NCI-H1048 (cell line): ENCODE measurements around the gene BCAT1.
"Not testable (repeated sequence)": the region's sequence is repeated elsewhere in the genome, so short reads cannot be mapped to it uniquely, and the experiment has no call there.

Source experiments
- DNase-seq: peaks from one replicate; lab custom pipeline; 2025; lab: John Stamatoyannopoulos, UW

Gene BCAT1

DNA sequence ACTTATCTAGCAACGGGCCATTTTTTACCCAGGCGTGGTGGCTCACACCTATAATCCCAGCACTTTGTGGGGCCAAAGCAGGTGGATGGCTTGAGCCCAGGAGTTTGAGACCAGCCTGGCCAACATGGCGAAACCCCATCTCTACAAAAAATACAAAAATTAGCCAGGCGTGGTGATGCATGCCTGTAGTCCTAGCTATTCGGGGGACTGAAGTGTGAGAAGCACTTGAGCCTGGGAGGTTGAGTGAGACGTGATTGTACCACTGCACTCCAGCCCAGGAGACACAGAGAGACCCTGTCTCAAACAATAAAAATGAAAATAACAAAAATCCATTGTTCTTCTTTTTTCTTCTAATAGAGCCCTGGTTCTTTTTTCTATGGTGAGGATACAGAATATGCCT lies 7.5 kb upstream of the BCAT1 start:
- DNase-seq: not testable (repeated sequence)

DNA sequence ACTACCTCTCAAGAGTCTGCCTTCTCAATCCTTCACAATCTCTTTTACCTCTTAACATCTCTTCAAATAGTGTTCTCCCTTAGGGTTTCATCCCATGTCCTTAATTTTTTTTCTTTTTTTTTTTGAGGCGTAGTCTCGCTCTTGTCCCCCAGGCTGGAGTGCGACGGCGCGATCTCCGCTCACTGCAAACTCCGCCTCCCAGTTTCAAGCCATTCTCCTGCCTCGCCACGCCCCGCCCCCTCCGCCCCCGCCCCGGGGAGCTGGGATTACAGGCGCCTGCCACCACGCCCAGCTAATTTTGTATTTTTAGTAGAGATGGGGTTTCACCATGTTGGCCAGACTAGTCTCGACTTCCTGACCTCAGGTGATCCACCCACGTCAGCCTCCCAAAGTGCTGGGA lies 7.0 kb upstream of the BCAT1 start:
- DNase-seq: no peak

DNA sequence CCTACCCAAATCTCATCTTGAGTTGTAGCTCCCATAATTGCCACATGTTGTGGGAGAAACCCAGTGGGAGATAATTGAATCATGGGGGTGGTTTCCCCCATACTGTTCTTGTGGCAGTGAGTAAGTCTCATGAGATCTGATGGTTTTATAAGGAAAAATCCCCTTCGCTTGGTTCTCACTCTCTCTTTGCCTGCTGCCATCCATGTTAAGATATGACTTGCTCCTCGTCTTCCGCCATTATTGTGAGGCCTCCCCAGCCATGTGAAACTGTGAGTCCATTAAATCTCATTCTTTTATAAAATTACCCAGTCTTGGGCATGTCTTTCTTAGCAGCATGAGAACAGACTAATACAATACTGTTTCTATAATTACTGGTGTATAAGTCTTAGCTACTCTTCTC lies 6.5 kb upstream of the BCAT1 start:
- DNase-seq: no peak

DNA sequence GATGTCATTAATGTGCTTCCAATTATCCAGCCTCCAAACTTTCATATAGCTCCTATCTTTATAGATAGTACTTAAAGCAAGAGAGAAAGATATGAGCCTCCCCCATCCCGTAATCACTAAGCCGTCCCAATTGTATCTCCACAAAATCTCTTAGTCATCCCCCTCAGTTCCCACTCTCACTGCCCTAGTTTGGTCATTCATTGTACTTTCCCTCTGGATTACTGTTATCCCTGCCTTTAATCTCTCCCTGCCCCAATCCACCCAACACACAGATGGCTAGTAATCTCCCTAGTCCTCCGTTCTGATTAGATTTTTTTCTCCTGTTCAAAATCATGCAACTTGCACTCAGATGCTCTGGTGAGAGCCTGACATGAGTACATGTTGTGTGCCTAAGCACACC lies 5.4 kb upstream of the BCAT1 start:
- no peak for DNase-seq

DNA sequence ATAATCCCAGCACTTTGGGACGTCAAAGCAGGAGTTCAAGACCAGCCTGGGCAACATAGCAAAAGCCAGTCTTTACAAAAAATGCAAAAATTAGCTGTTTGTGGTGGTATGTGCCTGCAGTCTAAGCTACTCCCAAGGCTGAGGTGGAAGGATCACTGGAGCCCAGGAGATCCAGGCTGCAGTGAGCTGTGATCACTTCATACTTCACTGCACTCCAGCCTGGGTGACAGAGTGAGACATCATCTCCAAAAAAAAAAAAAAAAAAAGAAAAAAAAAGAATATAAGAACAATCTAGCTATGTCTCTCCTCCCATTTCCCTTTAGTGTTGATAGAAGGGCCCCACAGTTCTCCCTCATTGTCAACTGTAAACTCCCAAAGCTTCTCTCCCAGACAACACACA lies 3.5 kb upstream of the BCAT1 start:
- no peak for DNase-seq

DNA sequence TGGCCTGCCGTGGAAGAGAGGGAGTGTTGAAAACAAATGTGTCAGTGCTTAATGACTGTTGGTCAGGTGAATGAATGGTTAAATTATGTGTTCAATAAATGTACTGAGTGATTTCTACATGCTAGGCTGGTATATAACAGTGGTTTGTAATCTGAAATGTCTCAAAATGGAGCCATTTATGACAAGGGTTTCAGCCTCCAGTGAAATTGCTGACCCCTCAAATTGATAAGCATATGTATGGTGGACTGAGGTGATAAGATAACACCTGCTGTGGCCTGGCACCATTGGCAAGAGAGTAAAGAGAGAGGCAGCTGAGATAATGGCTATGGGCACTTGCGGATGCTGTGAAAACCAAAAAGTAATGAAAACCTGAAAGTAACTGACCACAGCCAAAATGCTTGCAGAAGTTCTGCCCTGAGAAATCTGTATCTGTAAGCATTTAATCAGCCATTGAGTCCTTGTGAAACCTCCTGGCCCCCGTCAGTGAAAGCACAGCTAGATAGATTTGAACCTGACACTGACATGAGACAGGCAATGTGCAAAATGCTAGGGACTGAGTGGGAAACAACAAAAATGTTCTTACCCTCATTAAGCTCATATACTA lies 1.4 kb upstream of the BCAT1 start:
- no peak for DNase-seq

DNA sequence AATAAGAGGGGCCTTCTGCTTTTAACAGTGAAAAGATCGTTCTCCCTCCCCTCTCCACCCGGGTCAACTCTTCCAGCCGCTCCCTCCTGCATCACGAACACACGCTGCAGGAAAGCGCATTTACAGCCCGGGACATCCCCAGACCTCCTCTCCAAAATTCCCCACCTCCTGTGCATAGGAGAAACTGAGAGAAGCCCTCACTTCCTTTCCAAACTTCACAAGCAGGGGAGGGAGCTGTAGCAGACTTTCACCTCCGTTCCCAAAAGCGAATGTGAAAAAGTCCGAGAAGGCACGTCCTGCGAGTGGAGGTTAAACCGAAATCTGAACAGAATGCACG lies 513 bp downstream of the BCAT1 start:
- DNase-seq: no peak

DNA sequence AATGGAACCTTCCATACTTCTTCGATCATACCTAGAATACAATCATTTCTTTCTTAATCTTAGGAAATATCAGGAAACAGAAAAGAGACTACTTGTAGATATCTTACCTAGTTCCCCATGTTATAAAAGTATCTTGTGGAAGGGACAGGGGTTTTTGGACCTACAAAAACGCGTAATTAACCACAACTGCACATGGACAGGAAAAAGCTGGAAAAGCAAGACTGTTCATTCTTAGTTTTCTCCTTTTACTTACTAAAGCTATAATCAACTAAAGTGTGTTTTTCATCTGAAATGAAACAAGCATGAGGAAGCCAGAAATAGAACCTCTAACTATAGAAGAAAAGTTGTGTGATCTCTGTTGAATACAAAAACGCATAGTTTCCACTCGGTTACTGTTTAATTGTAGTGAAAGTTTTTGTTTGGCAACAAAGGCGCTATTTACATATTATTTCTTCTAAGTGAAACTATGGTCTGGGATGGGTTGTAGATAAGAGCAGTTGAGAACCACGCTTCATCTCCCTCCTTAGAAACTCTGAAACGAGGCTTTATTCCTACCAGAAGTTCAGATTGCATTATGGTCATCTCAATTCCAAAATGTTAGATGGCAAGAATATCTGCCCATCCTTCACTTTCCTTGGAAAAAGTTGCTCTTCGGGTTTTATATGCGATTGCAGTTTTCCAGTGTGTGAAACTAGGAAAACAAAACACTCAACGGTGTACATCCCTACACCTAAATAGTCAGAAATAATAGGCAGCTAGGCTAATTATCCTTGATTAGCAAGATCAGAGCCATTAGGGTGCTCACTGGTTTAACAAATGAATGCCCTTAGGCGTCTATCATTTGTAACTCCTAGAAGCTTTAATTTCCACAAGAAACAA lies 1.1 kb downstream of the BCAT1 start:
- DNase-seq: no peak

DNA sequence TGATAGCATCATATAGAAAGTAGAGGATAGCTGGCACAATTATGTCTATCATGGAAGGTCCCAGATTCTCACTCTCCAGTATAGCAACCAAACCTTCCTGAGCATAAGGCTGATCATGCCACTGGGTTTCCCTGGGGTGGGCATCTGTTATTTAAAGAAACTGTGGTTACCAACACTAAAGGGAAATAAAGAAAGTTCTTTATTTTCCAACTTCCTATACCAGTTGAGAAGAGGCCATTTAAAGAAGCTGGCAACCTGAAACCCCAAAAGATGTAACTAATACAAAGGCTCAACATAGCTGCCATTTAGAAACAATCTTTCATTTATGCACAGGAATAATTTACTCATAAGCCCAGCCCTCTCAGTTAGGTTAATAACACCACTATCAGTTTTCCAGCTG lies 3.1 kb downstream of the BCAT1 start:
- DNase-seq: no peak

DNA sequence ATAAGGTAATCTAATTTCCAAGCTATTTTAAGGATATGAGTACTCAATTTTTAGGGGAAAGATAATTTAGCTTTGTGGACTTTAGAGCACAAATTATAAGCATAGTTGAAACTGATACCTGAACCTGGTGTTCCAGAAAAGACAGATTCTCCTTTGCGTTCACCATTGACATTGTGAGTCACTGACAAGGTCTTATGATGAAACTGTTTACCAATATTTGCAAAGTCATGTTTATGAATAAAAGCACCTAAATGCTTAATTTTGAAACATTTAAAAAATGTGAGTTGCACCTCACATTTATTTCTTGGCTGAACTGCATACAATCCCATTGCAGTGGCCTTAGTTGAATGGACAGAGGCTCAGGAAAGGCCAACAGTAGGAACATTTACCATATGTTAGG lies 3.9 kb downstream of the BCAT1 start:
- no peak for DNase-seq

DNA sequence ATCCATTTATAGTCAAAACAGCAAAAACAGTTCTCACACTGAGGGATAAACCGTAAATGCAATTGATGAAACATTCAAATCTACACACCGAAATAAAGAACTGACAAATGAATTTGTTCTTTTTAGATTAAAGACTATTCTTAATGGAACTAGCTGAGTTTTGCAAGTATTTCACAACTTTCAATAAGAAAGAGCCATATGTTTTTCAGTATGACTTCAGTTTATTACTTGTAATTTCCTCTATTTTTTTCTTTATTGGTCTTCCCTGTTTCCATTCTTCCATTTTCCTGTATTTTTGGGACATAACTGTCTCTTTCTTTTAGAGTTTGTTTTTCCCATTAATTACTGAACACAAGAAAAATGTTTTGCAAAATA lies 4.3 kb downstream of the BCAT1 start:
- DNase-seq: no peak

DNA sequence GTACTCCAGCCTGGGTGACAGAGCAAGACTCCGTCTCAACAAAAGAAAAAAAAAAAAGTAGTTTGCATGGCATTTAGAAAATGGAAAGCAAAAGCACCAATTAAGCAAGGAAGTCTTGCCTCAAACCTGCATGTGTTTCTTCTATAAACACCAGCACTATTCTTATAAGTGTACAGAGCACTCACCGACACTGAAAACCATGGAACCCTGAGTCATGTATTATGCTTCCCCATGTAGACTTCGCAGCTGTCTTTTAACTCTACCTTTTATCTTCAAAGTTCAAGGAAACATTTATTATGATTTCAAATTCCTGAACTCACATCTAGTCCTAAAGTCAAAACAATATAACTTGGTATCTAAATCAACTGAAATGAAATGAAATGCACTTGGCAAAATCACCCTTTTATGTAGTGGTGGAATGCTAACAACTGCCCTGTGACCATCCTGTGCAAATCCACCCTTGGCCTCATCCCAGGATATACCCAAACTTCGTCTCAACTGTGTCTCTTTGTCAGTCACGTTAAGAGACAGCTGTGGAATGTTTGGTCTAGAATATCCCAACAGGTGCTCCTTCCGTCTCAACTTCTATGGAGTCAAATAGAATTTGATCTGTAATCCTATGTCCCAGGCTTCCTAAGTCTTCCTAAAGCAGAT lies 4.8 kb downstream of the BCAT1 start:
- DNase-seq: no peak

DNA sequence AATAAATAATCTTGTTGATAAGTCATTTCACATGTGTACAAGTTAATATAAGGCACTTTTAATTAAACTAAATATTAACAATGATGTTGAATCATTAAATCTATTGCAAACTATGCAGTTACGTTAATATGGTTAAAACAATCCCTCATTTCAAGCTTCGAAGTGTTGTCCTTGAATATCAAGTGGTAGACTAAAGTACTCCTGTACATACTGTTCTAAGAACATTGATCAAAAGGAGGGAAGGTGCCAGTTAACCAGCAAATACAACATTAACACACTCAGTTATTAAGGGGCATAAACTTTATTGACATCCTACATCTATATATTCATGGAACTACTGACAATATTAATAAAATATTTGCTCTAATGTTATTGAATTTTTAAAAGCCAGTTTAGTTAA lies 8.7 kb downstream of the BCAT1 start:
- DNase-seq: no peak

DNA sequence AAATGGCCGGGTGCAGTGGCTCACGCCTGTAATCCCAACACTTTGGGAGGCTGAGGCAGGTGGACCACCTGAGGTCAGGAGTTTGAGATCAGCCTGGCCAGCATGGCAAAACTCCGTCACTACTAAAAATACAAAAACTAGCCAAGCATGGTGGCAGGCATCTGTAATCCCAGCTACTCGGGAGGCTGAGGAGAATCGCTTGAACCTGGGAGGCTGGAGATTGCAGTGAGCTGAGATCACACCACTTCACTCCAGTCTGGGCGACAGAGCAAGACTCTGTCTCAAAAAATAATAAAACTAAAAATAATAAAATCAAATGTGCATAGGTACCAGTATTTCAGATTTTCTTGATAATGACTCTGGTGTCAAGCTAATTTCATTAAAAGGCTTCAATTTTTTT lies 9.3 kb downstream of the BCAT1 start:
- DNase-seq: not testable (repeated sequence)

DNA sequence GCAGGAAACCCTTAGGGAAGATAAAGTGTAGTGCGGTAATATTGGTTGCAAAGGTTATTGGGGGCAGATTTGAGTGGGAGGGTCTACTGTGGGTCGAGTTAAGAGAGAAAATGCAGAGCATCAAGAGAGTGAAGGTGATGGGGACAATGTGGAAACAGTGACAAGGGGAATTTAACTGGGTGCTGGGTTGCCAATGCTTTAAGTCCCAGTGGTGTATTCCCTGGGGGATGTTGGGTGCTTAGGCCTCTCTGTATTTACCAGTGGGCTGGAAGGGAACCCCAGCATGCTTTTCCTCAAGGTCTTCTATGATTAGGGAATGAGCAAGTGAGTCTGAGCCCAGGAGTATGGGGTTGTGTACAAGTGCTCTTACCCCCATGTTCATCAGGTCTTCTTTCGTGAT lies 10.6 kb downstream of the BCAT1 start:
- DNase-seq: no peak

DNA sequence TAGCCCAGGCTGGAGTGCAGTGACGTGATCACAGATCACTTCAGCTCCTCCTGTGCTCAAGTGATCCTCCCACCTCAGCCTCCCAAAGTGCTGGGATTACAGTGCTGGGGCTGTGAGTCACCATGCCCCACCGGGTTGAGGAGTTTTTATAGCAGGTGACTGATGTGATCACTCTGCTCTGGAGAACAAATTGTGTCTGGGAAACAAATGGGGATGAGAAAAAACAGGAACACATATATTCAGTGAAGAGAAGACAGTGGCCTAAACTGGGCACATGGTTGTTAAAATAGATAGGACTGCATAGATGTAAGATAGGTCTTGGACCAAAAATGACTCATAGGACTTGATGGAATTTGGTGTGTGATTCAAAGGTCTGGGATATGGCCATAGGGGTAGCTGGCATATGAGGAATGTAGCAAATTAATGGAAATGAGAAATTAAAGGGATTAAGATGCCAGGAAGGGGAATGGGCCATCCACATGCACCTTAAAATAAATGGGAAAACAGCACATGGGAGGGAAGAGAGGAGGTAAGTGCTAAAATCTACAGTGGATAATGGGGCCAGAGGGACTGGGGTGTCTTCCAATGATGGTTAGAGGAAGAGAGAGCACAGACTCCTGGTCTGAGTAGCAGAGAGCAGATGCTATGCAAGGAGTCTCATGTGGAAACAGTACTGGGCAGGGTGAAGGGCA lies 11.2 kb downstream of the BCAT1 start:
- DNase-seq: no peak

DNA sequence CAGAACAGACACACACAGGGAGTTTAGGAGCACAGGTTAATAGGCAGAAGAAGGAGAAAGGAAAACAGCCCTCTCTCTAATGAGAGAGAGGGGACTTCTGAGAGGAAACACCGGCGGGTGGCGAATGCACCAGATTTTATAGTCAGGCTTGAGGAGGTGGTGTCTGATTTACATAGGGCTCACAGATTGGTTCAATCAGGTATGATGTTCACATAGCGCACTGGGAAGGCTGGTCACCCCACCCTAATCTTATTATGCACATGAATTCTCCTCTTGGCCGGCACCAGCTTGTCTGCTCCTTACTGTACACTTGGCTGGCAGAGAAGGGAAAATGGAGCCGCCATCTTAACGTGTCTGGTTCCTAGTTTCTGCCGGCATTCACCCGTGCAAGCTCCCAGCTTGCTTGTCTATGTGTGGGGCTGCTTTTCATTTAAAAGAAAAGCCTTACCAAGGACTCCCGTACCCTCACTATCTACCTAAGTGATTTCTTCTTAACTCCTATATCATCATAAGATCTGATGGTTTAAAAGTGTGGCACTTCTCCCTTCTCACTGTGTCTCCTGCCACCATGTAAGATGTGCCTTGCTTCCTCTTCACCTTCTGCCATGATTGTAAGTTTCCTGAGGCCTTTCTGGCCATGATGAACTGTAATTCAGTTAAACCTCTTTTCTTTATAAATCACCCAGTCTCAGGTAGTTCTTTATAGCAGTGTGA lies 15.1 kb downstream of the BCAT1 start:
- no peak for DNase-seq

DNA sequence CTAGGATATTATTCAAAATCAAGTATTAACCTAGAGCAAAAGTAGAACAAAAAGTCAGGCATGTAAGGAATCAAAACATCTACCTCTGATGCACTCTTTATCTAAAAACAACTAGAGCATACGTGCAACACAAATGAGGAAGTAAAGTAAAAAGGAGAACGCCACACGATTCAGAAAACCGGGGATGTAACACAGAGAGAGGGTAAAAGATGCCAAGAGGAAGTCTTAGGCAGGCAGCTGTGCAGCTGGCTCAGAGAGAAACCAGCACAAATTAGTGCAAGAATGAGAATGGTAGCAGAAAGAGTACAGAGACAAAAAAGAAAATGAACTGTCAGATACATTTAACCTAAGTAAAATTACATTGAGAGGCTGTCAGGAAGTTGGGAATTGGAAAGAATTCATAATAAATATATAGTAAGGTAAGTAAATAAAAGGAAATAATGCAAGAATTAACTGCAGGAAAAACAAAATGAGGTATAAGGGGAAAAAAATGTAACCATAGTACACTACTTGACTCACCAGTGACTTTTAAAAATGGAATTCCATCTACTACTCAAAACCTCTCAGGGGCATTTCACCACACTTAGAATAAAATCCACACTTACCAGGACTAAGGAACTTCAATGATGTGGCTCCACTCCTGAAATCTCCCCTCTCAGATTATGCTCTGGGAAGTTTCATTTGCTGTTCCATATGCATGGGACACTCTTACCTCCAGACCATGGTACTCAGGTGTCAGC lies 17.1 kb downstream of the BCAT1 start:
- DNase-seq: no peak

DNA sequence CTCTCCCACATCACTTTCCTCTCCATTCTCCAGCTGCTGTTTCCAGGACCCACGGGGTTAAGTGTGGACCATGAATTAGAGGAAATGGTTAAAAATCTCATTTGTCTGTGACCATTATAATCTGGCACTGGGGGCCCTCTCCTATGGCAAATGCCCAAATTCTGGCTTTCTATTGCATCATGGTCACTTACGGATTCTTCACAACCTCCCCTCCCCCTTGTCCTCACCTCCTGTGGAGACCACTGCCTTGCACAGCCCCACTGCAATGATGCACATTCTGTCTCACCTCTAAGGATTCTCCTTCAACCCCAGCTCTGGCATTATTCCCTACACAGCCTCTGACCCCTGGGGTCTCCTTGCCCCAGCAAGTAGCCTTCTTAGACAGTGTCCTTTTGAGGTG lies 18.9 kb downstream of the BCAT1 start:
- no peak for DNase-seq

DNA sequence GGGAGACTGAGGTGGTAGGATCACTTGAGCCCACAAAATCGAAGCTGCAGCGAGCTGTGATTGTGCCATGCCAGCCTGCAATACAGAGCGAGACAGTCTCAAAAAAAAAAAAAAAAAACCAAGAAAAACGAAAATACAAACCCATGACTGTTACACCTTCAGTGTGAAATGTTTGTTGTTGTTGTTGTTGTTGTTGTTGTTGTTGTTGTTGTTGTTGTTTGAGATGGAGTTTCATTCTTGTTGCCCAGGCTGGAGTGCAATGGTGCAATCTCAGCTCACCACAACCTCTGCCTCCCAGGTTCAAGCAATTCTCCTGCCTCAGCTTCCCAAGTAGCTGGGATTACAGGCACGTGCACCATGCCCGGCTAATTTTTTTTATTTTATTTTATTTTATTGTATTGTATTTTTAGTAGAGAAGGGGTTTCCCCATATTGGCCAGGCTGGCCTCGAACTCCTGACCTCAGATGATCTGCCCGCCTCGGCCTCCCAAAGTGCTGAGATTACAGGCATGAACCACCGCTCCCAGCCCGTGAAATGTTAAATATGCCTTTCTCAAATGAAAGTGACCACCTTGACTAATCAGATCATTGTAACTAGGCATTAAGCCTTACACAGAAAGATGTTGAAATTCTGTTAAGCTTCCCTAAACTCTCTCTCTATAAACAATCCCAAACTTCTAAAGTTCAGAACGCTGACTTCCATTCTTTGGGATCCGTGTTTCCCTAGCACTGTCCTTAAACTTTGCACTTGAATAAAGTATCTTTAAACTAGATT lies 20.2 kb downstream of the BCAT1 start:
- DNase-seq: not testable (repeated sequence)

DNA sequence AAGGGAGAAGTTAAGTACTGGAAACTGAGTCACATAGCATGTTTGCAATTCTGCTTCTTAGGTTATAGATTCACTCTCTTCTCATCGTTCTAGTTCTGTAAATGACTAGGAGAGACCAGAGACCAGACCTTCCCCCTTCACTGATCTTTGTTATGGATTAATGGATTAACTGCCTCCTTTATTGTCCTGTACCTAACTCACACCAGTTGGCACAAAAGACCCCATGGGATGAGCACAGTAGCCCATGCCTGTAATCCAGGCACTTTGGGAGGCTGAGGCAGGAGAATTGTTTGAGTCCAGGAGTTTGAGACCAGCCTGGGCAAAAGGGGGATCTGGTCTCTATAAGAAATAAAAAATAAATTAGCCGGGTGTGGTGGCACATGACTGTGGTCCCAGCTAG lies 20.8 kb downstream of the BCAT1 start:
- DNase-seq: no peak
